GM23338 (cell line): ENCODE data around the gene MTHFD1L. TPM values are rescaled to one million over a fixed set of nuclear protein-coding genes. Genes with fewer than 3 reads are reported as not detected.
"Not testable (repeated sequence)": the region's sequence is repeated elsewhere in the genome, so short reads cannot be mapped to it uniquely, and the experiment has no call there.

ENCODE experiments used
- ATAC-seq: fragments of 200-7000 bp; cut with Tn5 transposase; 3 replicates; pipeline ENCODE4 v1.9.1; 2020
- DNase-seq: peaks from one replicate; pipeline ENCODE4 v3.0.0-alpha.2; 2015; ENCODE audit warnings: low spot score
- H2AFZ ChIP-seq: fragments of 200-600 bp; sonication (generic); 2 replicates; pipeline ENCODE4 v1.8.0; 2016; ENCODE audit warnings: antibody characterized with exemption, mild to moderate bottlenecking, moderate library complexity
- H3F3A ChIP-seq: fragments of 200-600 bp; sonication (generic); replicated peaks from 2 replicates; pipeline ENCODE4 v1.8.0; 2017; ENCODE audit warnings: antibody characterized with exemption, mixed run types, low read depth
- H3K27ac ChIP-seq: fragments of 200-600 bp; sonication (generic); 2 replicates; pipeline ENCODE4 v1.6.1; 2016; ENCODE audit warnings: low read depth
- H3K27me3 ChIP-seq: fragments of 200-600 bp; sonication (generic); 2 replicates; pipeline ENCODE4 v1.8.0; 2016; ENCODE audit warnings: mild to moderate bottlenecking, mixed run types, moderate library complexity; ENCODE audit not compliant: insufficient read depth
- H3K36me3 ChIP-seq: fragments of 200-600 bp; sonication (generic); 2 replicates; pipeline ENCODE4 v1.8.0; 2016; ENCODE audit warnings: mild to moderate bottlenecking; ENCODE audit not compliant: insufficient read depth
- H3K4me1 ChIP-seq: fragments of 200-600 bp; sonication (generic); 2 replicates; pipeline ENCODE4 v1.8.0; 2016; ENCODE audit warnings: mild to moderate bottlenecking, moderate library complexity; ENCODE audit not compliant: insufficient read depth
- H3K4me2 ChIP-seq: fragments of 200-600 bp; sonication (generic); 2 replicates; pipeline ENCODE4 v1.7.1; 2017; ENCODE audit warnings: mixed run types
- H3K4me3 ChIP-seq: fragments of 200-600 bp; sonication (generic); 2 replicates; pipeline ENCODE4 v1.6.1; 2016; ENCODE audit warnings: mixed run types
- H3K79me2 ChIP-seq: fragments of 200-600 bp; sonication (generic); replicated peaks from 2 replicates; pipeline ENCODE4 v1.8.0; 2017; ENCODE audit warnings: mild to moderate bottlenecking; ENCODE audit not compliant: insufficient read depth
- H3K9me2 ChIP-seq: fragments of 200-600 bp; sonication (generic); 2 replicates; pipeline ENCODE4 v1.8.0; 2017; ENCODE audit not compliant: insufficient read depth
- H4K20me1 ChIP-seq: fragments of 200-600 bp; sonication (generic); replicated peaks from 2 replicates; pipeline ENCODE4 v1.8.0; 2017; ENCODE audit warnings: mild to moderate bottlenecking; ENCODE audit not compliant: insufficient read depth
- H3K27ac Mint-ChIP-seq: 2 replicates; pipeline ENCODE4 v1.8.0; 2020; ENCODE audit warnings: inconsistent platforms, mild to moderate bottlenecking, moderate library complexity, mixed read lengths
- H3K27me3 Mint-ChIP-seq: 3 replicates; pipeline ENCODE4 v1.8.0; 2022; ENCODE audit warnings: low read depth, mild to moderate bottlenecking, moderate library complexity, mixed read lengths, inconsistent platforms; ENCODE audit not compliant: insufficient read depth, poor library complexity
- H3K36me3 Mint-ChIP-seq: 3 replicates; pipeline ENCODE4 v1.8.0; 2021; ENCODE audit warnings: low read depth, mild to moderate bottlenecking, inconsistent platforms, moderate library complexity, mixed read lengths
- H3K4me1 Mint-ChIP-seq: 3 replicates; pipeline ENCODE4 v1.8.0; 2020; ENCODE audit warnings: mild to moderate bottlenecking, inconsistent platforms, mixed read lengths
- H3K4me3 Mint-ChIP-seq: 3 replicates; pipeline ENCODE4 v1.8.0; 2021; ENCODE audit warnings: moderate library complexity, mild to moderate bottlenecking, inconsistent platforms, mixed read lengths
- H3K9me3 Mint-ChIP-seq: 3 replicates; pipeline ENCODE4 v1.8.0; 2020; ENCODE audit warnings: moderate library complexity, mild to moderate bottlenecking, inconsistent platforms, mixed read lengths
- CREB1 ChIP-seq: fragments of 250-450 bp; sonication (Bioruptor Pico); IDR thresholded peaks from 2 replicates; pipeline ENCODE4 v1.5.0; 2020; ENCODE audit warnings: low read depth, mild to moderate bottlenecking, moderate library complexity
- CTCF ChIP-seq, 2 experiments: fragments of 200-600 bp in 1 of 2; sonication (generic) in 1 of 2; conservative IDR thresholded peaks; 2 replicates each; pipeline versions ENCODE4 v1.5.1 to v1.6.1; 2016 to 2017; ENCODE audit warnings: antibody characterized with exemption in 2 of 2, low read depth in 2 of 2, mild to moderate bottlenecking in 2 of 2, moderate library complexity in 1 of 2
- ETS1 ChIP-seq: IDR thresholded peaks from 2 replicates; pipeline ENCODE4 v1.6.1; 2016; ENCODE audit warnings: antibody characterized with exemption
- EZH2phosphoT487 ChIP-seq: fragments of 200-600 bp; sonication (generic); IDR thresholded peaks from one replicate; pipeline ENCODE4 v1.8.1; 2018; ENCODE audit warnings: antibody characterized with exemption; ENCODE audit not compliant: unreplicated experiment
- NANOG ChIP-seq: IDR thresholded peaks from 2 replicates; pipeline ENCODE4 v1.6.1; 2016; ENCODE audit warnings: antibody characterized with exemption, borderline replicate concordance
- ZNF331 ChIP-seq: fragments of 250-450 bp; sonication (Bioruptor Pico); IDR thresholded peaks from 2 replicates; pipeline ENCODE4 v1.5.0; 2020; ENCODE audit warnings: low read depth, mild to moderate bottlenecking, moderate library complexity
- ZNF462 ChIP-seq: fragments of 250-450 bp; sonication (Bioruptor Pico); IDR thresholded peaks from 2 replicates; pipeline ENCODE4 v1.5.0; 2020; ENCODE audit warnings: mild to moderate bottlenecking, moderate library complexity
- polyA plus RNA-seq: library from polyadenylated mRNA; unstranded; fragments of >200 nt; fragmentation: Nextera tagmentation; extraction: Ambion mirVana; gene quantifications from 2 replicates; pipeline ENCODE4 v1.2.1, GENCODE V29; 2016
- total RNA-seq: library from RNA; depleted of rRNA; stranded (reverse); fragments of >200 nt; shearing (Covaris generic); gene quantifications from 2 replicates; pipeline ENCODE4 v1.2.3, GENCODE V29; 2014

The MTHFD1L gene
- total and polyA plus RNA-seq, 2 experiments from 2014 or later: 53.2 to 66.8 TPM

GRCh38 chr6:150848400-150848799 is 17.1 kb upstream of the MTHFD1L start:
- no peaks in the 10 kb centered on the region for H3K36me3 Mint-ChIP-seq
- H3K9me3 Mint-ChIP-seq: no peaks in the 10 kb centered on the region
- H3K4me1 Mint-ChIP-seq: peaks cover 9% of the 10 kb centered on the region
- no peaks in the 10 kb centered on the region for H3F3A ChIP-seq
- H3K27me3 Mint-ChIP-seq: peaks cover 8% of the 10 kb centered on the region
- no peak overlapping the region for H3K4me3 Mint-ChIP-seq
- peak overlapping the region; percentile 67; the same call in 1 of the 2 replicates for H3K27ac Mint-ChIP-seq
- H4K20me1 ChIP-seq: no peaks in the 10 kb centered on the region
- H3K4me3 ChIP-seq: no peak overlapping the region
- H3K4me2 ChIP-seq: no peak overlapping the region
- no peak for TF ChIP-seq CTCF (conservative IDR thresholded peaks at IDR 0.05; ENCODE audit: low read depth in 2 of 2)
- TF ChIP-seq ZNF462 (CRISPR knock-in tag): no peak
- no peak for TF ChIP-seq EZH2phosphoT487
- no peak for TF ChIP-seq NANOG
- no peak for TF ChIP-seq ZNF331 (CRISPR knock-in tag)
- TF ChIP-seq ETS1: no peak
- no peak for TF ChIP-seq CREB1 (CRISPR knock-in tag)
- peaks cover 12% of the 10 kb centered on the region; the same call in 1 of the 2 replicates for H3K4me1 ChIP-seq
- ATAC-seq (peak; percentile 67), DNase-seq (no peak)
- H3K27me3 ChIP-seq: no peaks in the 10 kb centered on the region
- no peak overlapping the region for H3K27ac ChIP-seq
- no peak overlapping the region for H2AFZ ChIP-seq
- no peaks in the 10 kb centered on the region for H3K36me3 ChIP-seq
- H3K79me2 ChIP-seq: no peaks in the 10 kb centered on the region
- no peaks in the 10 kb centered on the region for H3K9me2 ChIP-seq

GRCh38 chr6:150854392-150854791 is 11.1 kb upstream of the MTHFD1L start:
- not testable (repeated sequence) for H3K79me2 ChIP-seq, H3K4me2 ChIP-seq, H3F3A ChIP-seq, H3K4me1 ChIP-seq, H3K27ac Mint-ChIP-seq, H4K20me1 ChIP-seq, H3K27ac ChIP-seq, H2AFZ ChIP-seq, H3K27me3 ChIP-seq, ATAC-seq, H3K36me3 ChIP-seq, H3K4me3 ChIP-seq, DNase-seq, H3K4me3 Mint-ChIP-seq, H3K36me3 Mint-ChIP-seq, H3K9me3 Mint-ChIP-seq
- H3K27me3 Mint-ChIP-seq: peaks cover 17% of the 10 kb centered on the region
- H3K9me2 ChIP-seq: peaks cover 11% of the 10 kb centered on the region; the same call in 1 of the 2 replicates
- peaks cover 15% of the 10 kb centered on the region for H3K4me1 Mint-ChIP-seq

GRCh38 chr6:150855171-150855570 is 10.3 kb upstream of the MTHFD1L start:
- ATAC-seq, H3K4me1 ChIP-seq, H4K20me1 ChIP-seq, H3K4me2 ChIP-seq, H3K79me2 ChIP-seq, DNase-seq, H2AFZ ChIP-seq, H3K27ac ChIP-seq, H3K36me3 Mint-ChIP-seq, H3K4me3 ChIP-seq, H3K9me3 Mint-ChIP-seq, H3K27ac Mint-ChIP-seq, H3F3A ChIP-seq, H3K4me3 Mint-ChIP-seq, H3K36me3 ChIP-seq, H3K27me3 ChIP-seq: not testable (repeated sequence)
- H3K4me1 Mint-ChIP-seq: peaks cover 15% of the 10 kb centered on the region
- peaks cover 11% of the 10 kb centered on the region; the same call in 1 of the 2 replicates for H3K9me2 ChIP-seq
- peaks cover 15% of the 10 kb centered on the region for H3K27me3 Mint-ChIP-seq
